Progenitor cell of endocrine pancreas (in vitro differentiated cells): Measurements from ENCODE around the gene CNTN5. TPM values are rescaled to one million over a fixed set of nuclear protein-coding genes. Genes with fewer than 3 reads are reported as not detected.

Experiments
- DNase-seq: peaks from one replicate; pipeline ENCODE4 v3.0.0; 2021; ENCODE audit warnings: low spot score; ENCODE audit not compliant: unreplicated experiment
- H3K27ac Mint-ChIP-seq: 2 replicates; pipeline ENCODE4 v1.8.0; 2021; ENCODE audit warnings: mild to moderate bottlenecking, moderate library complexity, mixed read lengths
- H3K27me3 Mint-ChIP-seq: 2 replicates; pipeline ENCODE4 v1.8.0; 2021; ENCODE audit warnings: mixed read lengths
- H3K36me3 Mint-ChIP-seq: 2 replicates; pipeline ENCODE4 v1.8.0; 2022; ENCODE audit warnings: mixed read lengths; ENCODE audit not compliant: insufficient read depth
- H3K4me1 Mint-ChIP-seq: 2 replicates; pipeline ENCODE4 v1.8.0; 2021; ENCODE audit warnings: low read depth, mixed read lengths
- H3K4me3 Mint-ChIP-seq: 2 replicates; pipeline ENCODE4 v1.8.0; 2021; ENCODE audit warnings: low read depth, mild to moderate bottlenecking, moderate library complexity, mixed read lengths
- H3K9me3 Mint-ChIP-seq: 2 replicates; pipeline ENCODE4 v1.8.0; 2021; ENCODE audit warnings: low read depth, mixed read lengths
- total RNA-seq: library from RNA; stranded (reverse); gene quantifications from 2 replicates; pipeline ENCODE4 v1.2.1, GENCODE V29; 2021
- TF ChIP-seq, protein P1 (sequence below): fragments of 200-600 bp; sonication (generic); IDR thresholded peaks from one replicate; pipeline ENCODE4 v1.5.0; 2021; ENCODE audit warnings: antibody characterized with exemption, mild to moderate bottlenecking; ENCODE audit not compliant: unreplicated experiment

Gene CNTN5
- total RNA-seq, 1 donor from 2014 or later = 0.50 TPM

DNA sequence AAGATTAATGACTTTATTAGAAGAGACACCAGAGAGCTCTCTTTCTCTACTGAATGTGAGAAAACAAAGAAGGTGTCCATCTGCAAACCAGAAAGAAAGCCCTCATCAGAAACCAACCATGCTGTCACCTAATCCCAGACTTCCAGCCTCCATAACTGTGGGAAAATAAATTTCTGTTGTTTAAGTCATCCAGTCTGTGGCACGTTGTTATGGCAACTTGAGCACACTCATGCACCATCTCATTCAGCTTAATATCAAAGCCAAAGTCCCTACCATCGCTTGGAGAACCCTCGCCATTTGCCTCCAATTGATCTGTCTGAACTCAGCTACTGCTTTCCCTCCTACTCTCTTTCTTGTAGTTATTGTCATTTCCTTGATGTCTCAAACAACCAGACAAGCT lies 900.2 kb downstream of the CNTN5 start:
- no peak overlapping the region for H3K27ac Mint-ChIP-seq
- TF ChIP-seq, protein P1, sequence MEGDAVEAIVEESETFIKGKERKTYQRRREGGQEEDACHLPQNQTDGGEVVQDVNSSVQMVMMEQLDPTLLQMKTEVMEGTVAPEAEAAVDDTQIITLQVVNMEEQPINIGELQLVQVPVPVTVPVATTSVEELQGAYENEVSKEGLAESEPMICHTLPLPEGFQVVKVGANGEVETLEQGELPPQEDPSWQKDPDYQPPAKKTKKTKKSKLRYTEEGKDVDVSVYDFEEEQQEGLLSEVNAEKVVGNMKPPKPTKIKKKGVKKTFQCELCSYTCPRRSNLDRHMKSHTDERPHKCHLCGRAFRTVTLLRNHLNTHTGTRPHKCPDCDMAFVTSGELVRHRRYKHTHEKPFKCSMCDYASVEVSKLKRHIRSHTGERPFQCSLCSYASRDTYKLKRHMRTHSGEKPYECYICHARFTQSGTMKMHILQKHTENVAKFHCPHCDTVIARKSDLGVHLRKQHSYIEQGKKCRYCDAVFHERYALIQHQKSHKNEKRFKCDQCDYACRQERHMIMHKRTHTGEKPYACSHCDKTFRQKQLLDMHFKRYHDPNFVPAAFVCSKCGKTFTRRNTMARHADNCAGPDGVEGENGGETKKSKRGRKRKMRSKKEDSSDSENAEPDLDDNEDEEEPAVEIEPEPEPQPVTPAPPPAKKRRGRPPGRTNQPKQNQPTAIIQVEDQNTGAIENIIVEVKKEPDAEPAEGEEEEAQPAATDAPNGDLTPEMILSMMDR = no peak
- H3K4me1 Mint-ChIP-seq = no peaks in the 10 kb centered on the region
- H3K9me3 Mint-ChIP-seq = peaks cover 26% of the 10 kb centered on the region
- no peak overlapping the region for H3K4me3 Mint-ChIP-seq
- H3K27me3 Mint-ChIP-seq = no peaks in the 10 kb centered on the region
- no peak for DNase-seq
- H3K36me3 Mint-ChIP-seq = no peaks in the 10 kb centered on the region

DNA sequence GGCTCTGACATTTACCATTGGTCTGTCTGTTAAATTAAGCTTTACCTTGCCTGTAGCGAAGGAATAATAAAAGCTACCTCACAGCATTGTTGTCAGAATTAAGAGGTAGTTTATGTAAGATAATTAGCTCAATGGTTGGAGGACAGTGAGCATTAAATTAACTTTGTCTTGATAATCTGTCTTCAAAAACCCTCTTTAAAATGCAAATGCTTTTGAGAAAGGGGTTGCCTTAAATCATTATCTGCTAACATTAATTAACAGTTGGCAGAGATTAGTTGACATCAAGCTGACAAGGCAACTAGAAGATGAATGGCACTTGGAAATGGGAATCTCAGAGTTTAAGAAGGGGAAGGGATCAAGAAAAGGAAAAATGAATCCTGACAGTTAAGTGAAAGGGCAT lies 905.2 kb downstream of the CNTN5 start:
- no peak overlapping the region for H3K27ac Mint-ChIP-seq
- peaks cover 9% of the 10 kb centered on the region for H3K9me3 Mint-ChIP-seq
- H3K27me3 Mint-ChIP-seq = no peaks in the 10 kb centered on the region
- no peaks in the 10 kb centered on the region for H3K36me3 Mint-ChIP-seq
- no peak overlapping the region for H3K4me3 Mint-ChIP-seq
- no peaks in the 10 kb centered on the region for H3K4me1 Mint-ChIP-seq
- no peak for DNase-seq
- TF ChIP-seq, protein P1 = no peak

DNA sequence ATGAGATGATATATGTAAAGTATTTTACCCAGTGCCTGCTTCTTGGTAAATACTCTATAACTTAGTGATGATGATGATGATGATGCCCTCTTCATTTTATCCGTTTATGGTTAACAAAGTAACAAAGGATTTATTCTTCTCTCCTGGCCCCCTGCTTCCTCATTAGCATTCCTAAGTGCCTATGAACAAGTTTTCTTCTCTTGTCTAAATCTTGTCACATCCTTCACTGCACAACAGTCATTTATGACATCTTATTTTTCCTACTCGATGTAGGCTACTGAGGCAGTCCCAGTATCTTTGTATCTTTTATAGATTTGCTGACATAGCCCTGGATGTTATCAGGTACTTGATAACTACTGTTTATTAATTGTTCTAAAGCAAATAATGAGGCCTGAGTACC lies 911.9 kb downstream of the CNTN5 start:
- Mint-ChIP-seq H3K4me1 (peaks cover 5% of the 10 kb centered on the region), H3K36me3 (no peaks in the 10 kb centered on the region), H3K4me3 (no peak overlapping the region), H3K9me3 (peaks cover 9% of the 10 kb centered on the region), H3K27ac (no peak overlapping the region), H3K27me3 (no peaks in the 10 kb centered on the region)
- TF ChIP-seq, protein P1 = no peak
- no peak for DNase-seq

DNA sequence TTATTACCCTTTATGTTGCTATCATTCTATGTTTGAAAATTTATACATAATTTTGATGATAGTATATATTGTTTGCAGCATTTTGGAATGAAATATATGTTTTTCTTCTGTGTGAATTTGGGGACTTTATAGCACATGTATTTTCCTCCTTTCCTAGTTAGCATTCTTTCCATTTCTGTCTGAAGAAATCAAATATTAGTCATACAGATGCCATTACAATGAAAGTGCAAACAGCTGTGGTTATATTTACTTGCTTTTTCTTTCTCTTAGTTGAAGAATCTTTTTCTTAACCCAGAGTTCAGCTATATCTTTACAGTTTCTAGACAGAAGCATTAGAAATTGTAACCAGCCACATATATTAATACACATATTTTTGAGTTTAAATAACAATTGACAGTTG lies 913.3 kb downstream of the CNTN5 start:
- no peak overlapping the region for H3K27ac Mint-ChIP-seq
- H3K9me3 Mint-ChIP-seq = peaks cover 3% of the 10 kb centered on the region
- no peaks in the 10 kb centered on the region for H3K36me3 Mint-ChIP-seq
- H3K4me3 Mint-ChIP-seq = no peak overlapping the region
- TF ChIP-seq, protein P1 = no peak
- DNase-seq = no peak
- no peaks in the 10 kb centered on the region for H3K27me3 Mint-ChIP-seq
- peaks cover 5% of the 10 kb centered on the region for H3K4me1 Mint-ChIP-seq

DNA sequence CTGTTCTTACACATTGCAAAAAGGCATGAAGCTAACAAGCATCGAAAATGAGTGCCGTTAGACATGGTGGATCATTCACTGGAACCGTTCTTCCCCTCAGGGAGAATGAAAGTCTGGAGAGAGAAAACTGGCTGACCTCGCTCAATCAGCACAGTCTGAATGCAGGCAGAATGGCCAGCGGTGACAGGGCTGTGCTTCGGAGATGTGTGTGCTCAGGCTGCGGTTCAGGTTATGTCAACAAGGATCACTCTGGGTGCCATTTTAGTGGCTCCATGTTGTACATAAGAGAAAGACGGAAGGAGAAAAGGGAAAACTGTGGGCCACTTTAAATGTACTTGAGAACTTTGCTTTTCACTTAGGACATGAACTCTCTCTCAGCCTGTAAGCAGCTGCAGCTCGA lies 916.6 kb downstream of the CNTN5 start:
- DNase-seq = no peak
- Mint-ChIP-seq H3K9me3 (no peaks in the 10 kb centered on the region), H3K4me1 (peaks cover 8% of the 10 kb centered on the region), H3K27me3 (no peaks in the 10 kb centered on the region), H3K36me3 (no peaks in the 10 kb centered on the region), H3K27ac (no peak overlapping the region), H3K4me3 (no peak overlapping the region)
- TF ChIP-seq, protein P1 = no peak
